GM21619 (cell line): ENCODE measurements around the gene SMOC2.

Experiments used
- ATAC-seq: cut with Tn5 transposase; IDR thresholded peaks from one replicate; pipeline ENCODE4 v1.9.1; 2021; ENCODE audit not compliant: unreplicated experiment

The SMOC2 gene, protein sequence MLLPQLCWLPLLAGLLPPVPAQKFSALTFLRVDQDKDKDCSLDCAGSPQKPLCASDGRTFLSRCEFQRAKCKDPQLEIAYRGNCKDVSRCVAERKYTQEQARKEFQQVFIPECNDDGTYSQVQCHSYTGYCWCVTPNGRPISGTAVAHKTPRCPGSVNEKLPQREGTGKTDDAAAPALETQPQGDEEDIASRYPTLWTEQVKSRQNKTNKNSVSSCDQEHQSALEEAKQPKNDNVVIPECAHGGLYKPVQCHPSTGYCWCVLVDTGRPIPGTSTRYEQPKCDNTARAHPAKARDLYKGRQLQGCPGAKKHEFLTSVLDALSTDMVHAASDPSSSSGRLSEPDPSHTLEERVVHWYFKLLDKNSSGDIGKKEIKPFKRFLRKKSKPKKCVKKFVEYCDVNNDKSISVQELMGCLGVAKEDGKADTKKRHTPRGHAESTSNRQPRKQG

DNA sequence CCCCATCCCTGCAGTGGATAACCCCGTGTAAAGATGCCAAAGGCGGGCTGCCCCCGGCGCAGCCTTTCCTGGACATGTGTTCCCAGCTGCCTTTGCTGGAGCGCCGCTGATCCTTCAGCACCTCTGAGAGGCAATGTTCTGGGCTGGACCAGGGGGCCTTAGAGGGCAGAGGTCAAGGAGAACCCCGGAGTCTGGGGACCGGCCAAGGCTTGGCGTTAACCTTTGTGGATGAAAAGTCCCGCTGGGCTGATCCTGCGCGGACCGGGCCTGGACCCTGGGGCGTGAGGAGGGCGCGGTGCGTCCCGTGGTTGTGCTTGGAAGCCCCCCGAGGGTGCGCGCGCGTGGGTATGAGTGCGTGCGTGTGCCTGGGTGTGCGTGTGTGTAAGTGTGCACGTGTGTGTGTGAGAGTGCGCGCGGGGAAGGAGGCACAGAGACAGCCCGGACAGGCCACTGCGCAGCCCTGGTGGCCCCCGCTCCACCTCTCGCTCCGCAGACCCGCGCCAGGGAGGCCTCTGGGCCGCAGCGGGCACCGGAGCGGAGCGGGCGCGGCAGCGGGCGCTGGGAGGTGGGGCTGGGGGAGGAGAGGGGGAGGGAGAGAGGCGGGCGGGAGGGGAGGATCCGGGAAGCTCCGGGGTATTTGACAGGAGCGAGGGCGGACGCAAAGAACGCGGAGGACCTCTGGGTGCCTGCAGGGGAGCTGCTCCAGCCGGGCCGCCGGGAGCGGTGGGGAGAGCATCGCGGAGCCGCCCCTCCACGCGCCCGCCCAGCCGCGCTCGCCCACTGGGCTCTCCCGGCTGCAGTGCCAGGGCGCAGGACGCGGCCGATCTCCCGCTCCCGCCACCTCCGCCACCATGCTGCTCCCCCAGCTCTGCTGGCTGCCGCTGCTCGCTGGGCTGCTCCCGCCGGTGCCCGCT is at the start of gene SMOC2:
Gene SMOC2 (plus strand): TSS at position 665 of the 914 bp plus-strand sequence. CDS start 187 bp downstream, at position 852.
- ATAC-seq = no peak

DNA sequence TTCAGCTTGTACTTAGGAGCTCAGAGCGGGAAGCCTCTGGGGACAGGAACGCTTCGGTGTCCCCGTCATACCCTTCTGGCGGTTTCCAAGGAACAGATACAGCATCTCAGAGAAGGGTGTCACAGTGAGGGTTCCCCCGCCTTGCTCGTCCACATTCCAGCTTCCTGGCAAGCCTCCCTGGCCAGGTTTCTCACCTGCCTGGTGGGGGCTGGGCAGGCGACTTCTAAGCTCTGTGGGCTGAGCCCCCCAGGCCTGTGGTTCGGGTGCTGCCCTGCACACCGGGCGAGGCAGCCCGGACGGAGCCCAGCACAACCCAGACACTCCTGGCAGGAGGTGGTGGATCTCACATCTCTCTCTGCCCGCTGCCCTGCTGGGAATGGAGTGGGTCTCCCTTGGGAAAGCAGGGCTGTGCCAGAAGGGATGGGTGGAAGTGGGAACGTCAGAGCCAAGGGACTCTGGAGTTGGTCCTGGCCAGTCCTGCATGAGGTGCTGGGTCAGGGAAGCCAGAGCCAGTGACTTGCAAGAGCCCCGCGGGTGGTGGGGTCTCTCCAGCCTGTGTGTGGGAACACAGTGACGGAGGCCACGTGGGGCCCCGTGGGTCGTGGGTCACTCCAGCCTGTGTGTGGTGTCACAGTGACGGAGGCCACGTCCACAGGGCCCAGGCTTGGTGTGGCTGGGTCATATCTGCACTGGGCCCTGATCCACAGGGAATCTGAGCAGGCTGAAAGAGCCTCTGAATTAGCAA is 47.7 kb upstream of the SMOC2 start:
- ATAC-seq = no peak

DNA sequence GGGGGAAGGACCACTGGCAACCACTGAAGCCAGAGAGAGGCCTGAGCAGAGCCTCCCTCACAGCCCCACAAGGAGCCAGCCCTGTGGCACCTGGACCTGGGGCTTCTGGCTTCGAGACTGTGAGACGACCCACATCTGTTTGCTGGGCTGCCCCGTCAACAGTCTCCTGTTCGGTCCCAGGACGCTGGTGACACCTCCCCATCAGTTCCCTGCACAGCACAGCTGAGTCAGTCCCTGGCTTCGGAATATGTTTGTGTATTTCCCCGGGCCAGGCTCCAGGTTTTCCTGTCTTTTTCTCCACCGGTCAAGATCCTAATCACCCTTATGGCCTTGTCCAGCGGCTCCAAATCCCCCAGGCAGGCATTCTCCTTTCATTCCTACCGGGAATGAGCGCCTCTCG is 46.4 kb upstream of the SMOC2 start:
- ATAC-seq = no peak

DNA sequence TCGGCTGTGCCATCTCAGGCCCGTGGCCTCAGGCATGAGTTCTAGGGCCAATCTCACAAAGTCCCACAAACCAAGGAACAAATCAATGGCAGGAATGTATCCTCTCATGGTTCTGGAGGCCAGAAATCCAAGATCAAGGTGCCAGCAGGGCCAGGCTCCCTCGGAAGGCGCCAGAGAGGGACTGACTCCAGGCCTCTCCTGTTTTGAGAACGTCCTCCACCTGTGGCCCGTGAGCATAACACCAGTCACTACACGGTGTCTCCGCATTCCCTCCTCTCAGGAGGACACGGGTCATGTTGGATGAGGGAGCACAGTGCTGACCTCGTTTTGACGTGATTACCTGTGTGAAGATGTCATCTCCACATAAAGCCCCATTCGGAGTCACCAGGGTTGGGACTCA is 45.0 kb upstream of the SMOC2 start:
- ATAC-seq = no peak

DNA sequence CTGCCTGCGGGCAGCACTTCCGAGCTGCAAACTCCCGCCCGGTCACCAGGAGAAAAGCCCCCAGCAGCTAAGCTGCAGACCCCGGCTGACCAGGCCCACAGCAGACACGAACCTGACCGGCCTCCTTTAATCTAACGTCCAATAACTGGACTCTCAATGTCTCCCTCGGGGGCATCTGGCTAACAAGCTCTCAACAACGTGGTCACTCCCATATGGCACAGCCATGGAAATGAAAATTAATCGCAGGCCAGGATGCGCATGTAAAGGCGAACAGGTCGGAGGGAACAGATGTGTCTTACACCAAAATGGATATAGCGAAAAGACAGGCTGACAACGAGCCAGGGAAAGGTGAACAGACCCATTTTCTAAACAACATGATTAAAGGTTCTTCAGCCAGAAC is 44.4 kb upstream of the SMOC2 start:
- ATAC-seq = no peak

DNA sequence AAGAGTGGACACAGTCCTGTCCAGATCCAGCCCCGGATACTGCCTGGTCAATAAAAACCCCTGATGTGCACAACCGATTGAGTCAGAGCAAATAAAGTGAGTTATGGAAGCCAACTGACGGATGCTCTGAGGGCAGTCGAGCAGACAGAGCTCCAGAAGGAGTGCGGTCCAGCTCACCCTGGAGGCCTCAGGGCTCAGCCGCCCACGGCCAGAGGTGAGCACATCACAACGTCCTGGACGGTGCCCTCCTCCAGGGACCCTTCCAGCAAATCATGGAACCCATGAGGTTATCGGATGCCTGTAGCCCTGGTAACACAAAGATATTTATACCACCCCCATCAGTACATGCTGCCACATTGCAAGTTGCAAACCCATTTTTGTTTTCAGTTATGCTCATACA is 44.0 kb upstream of the SMOC2 start:
- no peak for ATAC-seq

DNA sequence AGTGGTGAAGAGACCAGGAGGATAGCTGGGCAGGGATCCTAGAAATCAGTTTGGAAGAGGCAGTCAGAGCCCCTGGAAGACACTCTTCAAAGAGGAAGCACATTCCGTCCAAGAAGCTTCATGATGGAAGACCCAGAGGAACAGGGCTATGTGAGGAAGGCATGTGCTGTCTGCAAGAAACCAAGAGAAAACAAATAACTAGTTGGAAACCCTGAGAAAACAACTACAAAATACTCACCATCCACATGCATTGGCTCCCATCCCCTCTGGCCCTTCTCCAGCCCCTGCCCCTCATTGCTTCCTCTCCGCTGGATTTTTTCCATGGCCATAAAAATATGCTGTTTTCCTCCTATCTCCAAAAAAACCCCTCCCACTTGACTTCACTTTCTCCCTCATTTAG is 40.9 kb upstream of the SMOC2 start:
- ATAC-seq = no peak

DNA sequence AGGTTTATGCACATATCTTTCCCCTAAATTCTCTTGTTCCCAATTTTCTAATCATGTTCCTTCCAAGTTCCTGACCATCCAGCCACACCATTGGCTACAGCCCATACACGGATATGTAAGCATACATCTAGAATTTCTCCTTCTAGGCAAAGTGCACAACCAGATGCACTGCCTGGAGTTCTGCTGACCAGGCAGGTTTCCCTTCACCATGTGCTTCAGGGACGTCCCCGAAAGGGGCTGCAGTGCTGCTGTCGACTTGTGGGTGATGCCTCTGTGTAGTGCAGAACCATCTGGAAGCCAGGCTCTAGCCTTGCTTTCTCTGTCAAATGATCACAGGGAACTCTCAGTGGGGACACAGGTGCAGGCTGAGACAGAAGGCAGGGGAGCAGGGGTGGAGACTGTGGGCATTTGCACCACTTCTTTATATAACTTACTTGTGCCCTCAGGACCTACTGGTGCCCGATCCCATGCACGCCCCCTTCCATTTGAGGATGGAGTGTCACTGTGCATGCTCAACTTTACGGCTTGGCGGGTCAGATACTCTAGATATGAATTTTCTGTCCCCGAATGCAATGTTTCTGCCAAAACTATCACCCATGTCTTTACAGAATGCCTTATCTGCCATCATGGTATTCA is 37.5 kb upstream of the SMOC2 start:
- ATAC-seq = no peak

DNA sequence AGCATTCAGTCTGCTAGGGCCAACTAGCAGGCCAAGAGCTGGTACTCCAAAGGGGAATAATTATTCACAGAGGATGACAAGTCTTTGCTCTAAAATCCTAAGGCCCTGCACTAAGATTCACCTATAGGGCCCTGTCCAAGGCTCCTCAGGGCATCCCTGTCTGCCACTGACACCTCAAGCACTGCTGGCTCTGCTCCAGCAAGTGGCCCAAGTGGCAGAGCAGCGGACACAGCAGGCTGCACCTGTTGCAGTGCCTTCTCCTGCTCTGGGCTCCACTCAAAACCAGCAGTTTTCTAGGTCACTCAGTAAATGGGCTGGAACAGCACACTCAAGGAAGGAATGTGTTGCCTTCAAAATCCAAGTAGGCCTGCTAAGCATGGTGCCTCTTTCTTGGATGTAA is 36.4 kb upstream of the SMOC2 start:
- ATAC-seq = no peak

DNA sequence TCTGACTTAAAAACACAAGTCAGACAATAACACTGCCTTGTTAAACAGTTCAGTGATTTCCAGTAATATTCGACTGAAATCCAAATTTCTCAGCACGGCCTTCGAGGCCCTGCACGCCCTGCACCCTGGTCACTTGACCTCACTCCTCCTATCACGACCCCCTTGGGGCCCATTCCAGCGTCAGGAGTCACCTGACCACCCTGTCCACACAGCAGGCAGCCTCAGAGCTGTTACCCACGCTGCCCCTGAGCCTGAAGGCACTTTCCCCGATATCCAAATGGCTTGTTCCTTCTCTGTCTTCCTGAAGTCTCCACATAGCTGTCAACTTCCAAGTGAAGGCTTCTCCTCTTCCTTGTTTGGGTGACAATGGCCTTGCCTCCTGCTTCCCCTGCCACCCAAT is 33.1 kb upstream of the SMOC2 start:
- ATAC-seq = no peak

DNA sequence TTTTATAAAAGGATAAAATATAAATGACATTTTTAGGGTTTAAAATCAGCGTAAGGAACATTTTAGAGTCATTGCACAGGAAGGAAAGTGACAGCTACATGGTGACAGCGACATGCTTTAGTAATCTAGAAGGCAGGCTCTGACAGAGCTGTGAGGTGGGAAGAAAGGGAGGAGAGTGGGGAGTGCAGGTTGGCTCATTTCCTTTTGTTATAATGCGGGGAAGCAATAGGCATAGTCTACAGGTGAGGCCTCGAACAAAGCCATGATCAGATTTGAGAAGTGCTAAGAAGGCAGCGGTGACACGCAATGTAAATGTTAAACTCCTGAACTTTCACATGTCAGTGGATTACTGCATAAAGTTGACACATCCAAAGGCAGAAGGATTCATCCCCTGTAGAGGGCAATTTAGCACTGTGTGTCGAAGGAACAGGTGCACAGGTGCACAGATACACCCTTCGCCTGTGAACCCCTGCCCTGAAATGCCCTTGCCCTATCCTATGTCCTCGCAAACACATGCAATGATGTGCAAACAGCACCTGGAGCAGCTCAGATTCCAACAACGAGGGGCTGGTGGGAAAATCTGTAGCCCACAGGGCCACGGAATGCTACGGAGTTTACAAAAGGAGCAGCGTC is 32.4 kb upstream of the SMOC2 start:
- ATAC-seq = no peak

DNA sequence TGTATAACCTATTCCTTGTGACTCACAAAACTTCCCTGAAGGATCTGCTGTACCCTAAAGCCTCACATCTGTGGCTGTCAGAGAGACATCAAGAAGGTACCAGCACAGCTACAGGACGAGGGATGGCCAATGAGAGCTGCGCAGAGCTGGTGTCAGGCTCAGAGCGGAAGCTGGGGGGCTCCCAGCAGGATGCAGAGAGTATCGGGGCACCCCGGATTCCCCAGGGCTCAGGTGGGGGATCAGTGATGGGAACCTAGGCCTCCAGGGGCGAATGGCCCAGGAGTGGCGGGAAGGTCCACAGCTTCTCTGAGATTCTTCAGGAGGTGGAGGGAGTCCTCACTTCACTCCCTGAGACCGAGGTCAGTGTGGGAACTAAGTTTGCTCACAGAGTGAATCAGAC is 30.9 kb upstream of the SMOC2 start:
- ATAC-seq = no peak

DNA sequence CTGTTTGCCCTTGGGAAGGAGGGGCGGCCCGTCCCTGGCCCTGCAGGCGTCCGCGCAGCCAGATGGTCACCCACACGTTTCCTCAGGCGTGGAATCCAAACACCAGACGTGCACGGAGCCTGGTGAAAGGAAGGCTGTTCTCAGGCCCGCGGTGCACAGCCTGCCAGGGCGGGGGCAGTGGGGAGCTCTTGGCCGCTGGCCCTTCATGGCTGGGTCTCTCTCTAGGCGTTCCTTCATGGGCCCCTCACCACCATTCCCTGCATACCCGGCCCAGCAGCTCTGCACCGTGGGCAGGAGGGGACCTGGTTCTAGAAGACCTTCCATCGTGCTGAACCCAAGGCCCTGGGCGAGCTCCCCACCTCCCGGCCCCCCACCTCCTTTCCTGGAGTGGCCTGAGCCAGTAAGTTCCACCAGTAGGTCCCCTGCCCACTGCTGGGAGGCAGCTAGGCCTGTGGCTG is 30.4 kb upstream of the SMOC2 start:
- no peak for ATAC-seq

DNA sequence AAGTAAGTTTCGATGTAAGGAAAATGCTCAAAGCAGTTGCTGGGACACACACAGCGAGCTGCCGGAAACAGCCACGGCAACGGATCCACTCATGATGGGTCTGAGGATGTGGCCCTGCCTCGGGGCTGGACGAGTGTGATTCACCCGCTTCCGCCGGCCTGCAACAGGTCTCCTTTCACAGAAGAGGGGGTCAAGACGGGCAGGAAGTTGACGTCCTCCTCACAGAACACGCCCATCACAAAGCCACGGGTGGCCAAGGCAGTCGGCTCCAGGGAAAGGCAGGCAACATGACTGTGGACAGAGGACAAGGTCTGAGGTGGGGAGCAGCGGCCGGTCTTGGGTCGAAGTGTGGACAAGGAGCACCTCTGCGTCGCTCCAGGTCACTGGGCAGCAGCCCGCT is 29.9 kb upstream of the SMOC2 start:
- no peak for ATAC-seq

DNA sequence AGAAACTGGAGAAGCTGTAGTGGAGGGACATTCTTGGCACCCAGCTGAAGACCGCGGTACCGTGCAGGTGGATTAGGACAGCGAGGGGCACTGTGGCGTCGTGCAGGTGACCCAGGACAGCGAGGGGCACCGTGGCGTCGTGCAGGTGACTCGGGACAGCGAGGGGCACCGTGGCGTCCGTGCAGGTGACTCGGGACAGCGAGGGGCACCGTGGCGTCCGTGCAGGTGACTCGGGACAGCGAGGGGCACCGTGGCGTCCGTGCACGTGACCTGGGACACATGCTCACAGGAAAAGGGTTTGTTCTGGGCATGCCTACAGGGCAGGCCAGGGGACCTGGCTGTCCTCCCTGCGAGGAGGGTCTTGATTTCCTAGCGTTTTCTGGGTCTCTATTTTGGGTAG is 29.2 kb upstream of the SMOC2 start:
- ATAC-seq = no peak

DNA sequence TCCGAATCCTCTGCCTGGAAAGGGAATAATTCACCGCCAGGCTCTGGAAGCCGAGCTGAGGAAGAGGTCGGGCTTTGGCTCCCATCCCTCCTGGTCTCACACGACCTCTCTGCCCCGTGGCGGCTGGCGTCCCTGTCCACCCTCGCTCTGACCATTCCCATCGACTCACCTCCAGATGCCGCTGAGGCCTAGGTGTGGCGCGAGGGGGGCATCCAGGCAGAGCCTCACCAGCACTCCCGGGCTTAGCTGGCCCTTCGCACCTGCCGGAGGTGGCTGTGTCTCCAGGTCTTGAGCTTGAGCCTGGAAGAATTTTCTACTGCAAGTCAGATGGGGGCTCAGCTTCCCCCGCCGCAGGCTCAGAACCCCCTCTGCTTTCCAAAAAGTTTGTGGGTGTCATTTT is 28.5 kb upstream of the SMOC2 start:
- no peak for ATAC-seq

DNA sequence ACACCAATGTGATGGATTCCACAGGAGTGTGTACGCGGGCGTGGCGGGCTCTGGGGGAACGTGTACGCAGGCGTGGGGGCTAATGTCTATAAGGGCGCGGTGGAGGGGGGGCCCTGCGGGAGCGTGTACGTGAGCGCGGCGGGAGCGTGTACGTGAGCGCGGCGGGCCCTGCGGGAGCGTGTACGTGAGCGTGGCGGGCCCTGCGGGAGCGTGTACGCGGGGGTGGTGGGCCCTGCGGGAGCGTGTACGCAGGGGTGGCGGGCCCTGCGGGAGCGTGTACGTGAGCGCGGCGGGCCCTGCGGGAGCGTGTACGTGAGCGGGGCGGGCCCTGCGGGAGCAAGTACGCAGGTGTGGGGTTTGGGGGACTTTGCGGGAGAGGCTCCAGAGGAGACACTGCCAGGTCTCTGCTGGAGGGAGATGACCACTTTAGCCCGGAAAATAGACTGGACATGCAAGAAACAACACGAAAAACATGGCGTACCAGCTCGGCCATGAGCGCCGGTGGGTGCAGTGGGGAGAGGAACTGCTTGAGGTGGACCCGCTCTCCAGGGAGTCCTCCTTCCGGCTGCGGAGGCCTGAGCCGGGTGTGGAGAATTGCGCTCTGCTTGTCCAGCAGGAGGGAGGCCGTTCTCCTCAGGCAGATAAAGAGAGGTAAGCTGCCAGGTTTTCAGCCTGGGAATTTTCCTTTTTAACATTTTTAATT is 27.8 kb upstream of the SMOC2 start:
- no peak for ATAC-seq

DNA sequence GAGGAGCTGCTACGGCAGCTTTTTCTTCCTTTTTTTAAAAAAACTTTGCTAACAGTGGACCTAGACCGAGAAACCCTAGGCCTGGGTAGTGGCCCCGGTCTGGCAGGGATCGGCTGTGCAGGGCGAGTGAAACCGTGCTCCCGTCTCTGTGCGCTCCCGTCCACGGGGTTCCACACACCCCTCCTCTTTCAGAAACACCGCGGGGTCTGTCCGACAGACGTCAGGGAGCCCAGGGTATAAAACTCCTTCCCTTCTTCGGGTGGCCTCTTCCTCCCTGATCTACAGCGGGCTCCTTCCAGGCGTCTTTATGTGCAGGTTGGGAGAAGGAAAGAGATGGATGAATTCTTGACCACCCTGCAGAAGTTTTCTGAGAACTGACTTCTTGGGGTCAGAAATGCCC is 27.1 kb upstream of the SMOC2 start:
- no peak for ATAC-seq

DNA sequence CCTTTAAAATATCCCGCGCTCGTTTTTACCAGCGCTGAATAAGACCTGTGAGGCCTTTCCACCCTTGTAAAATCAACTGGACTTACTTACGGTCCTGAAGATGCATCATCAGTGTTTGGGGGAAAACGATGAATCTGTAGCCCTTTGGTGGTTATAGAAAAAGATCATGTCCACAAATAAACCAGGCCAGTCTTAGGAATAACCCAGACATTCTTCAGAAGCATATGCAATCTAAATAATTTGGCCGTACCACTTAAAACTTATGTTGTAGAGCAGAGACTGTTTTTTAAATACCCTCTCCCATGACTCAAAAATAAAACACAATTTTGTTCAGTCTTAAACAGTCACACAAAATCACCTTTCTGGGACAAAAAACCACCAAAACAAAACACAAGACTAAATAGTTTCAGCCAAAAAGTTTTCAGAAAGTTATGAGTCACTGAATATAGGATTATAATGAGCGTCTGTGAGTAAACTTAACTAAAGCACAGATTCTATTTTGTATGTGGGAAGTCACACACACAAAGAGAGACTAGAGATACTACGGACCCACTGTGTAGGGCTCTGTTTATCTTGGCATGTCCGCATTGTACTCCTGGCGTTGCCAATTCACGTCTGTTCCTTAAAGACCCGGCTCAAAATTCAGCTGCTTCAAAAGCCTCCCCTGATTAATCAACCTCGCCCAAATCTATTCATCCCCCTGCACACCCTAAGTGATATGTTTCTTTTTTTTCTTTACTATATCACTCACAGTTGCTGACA is 26.5 kb upstream of the SMOC2 start:
- no peak for ATAC-seq
